Hematopoietic multipotent progenitor cell treated with erythropoietin and hydrocortisone succinate and interleukin-3 and kit ligand, for 4 days (in vitro differentiated cells): ENCODE data around the gene ANKRD60.

Source experiments
- DNase-seq: peaks from one replicate; pipeline ENCODE4 v3.0.0-alpha.2; 2015

ANKRD60 gene

DNA sequence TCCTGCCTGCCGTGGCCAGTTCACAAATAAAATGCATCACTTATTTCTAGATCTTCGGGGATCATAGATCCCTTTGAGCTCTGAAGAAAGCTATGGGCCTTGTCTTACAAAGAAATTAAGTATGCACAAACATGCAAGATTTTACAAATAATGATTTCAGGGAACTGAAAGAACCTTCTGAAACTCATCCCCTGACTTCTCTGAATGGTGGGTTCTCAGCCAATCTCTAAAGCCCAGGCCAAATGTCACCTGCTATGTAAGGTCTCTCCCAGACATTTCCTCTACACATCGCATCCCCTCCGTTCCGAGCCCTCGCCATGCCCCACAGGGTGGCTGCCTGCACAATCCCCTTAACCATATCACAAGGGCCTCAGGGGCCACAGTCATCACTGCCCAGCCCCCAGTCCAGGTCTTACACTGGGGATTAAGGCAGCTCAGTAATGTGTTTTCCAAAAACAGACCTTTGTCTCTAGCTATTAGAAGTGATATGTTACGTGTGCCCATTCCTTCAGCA lies 16.1 kb upstream of the ANKRD60 start:
- DNase-seq, result no peak

DNA sequence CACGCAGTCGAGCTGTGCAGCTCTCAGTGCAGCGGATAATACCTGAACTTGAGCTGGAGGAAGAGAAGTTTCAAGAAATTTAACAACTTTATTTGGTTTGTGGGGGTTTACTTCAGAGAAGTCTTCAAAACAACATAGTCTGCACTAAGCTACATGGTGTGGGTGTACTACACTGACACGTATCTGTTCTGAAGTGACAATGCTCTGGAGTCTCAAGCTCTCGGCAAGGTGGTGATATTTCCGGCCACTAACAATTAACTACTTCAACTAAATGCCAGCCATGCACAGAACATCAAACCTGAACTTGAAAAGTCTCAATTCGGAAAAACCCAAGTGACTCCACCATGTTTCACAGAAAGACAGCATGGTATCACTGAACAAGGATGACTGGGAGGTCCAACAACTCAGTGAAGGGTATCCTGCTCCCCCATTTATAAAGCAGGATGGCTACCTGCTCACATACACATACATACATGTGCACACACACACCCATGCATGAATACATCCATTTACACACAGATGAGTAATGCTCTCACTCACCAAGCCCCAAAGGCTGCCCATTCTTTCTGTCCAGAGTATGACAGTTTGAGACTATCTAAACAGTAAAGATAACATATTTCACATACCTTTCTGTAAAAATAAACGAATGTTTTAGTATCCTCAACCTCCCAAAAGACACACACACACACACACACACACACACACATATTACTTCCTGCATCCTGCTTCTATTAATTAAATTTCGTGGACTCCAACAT lies 15.4 kb upstream of the ANKRD60 start:
- DNase-seq, result no peak

DNA sequence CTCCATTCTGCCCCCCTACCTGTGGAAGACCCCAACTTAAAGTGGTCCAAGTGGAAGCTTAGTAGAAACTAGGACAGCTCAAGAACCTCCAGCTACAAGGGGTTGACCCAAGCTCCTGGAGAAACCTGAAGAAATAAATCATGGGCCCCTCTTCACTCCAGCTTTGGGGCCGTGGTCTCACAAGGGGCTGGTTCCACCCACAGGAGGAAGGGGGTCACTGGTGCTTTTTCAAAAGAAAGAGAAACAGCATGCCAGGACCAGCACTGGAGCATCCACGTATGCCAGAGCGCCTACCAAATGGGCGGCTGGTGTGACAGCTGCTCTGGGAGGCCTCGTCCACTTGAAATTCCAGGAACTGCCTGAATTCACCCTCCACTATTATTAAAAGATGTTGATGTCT lies 14.4 kb upstream of the ANKRD60 start:
- no peak for DNase-seq

DNA sequence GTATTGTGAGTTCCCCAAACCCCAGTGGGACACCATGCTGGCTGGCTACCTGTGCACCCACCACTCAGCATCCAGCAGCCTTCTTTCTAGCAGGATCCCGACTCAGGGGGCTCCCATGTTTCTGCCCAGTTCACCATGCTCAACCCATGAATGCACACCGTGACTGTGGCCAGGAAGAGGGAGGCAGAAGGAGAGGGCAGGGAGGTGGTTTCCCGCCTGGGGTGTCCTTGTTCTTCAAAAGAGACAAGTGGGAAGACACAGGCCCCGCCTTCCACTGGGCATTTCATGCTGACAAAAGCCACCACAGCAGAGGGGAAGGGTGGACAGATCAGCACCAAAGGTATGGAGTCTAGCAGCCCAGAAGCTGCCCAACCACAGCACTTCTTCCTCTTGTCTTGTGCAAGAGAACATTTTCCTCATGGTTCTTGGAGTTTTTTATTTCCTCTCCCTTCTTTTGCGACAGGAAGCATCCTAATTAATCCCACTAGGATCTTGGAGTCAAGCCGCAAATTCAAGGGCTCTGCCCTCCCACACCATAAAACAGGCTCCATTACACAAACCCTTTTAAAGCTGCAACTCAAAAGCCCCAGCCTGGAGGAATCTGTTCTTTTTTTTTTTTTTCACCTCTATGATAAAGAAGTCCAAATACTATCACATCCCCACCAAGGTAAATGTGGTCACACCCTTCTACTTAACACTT lies 13.5 kb upstream of the ANKRD60 start:
- DNase-seq, result no peak

DNA sequence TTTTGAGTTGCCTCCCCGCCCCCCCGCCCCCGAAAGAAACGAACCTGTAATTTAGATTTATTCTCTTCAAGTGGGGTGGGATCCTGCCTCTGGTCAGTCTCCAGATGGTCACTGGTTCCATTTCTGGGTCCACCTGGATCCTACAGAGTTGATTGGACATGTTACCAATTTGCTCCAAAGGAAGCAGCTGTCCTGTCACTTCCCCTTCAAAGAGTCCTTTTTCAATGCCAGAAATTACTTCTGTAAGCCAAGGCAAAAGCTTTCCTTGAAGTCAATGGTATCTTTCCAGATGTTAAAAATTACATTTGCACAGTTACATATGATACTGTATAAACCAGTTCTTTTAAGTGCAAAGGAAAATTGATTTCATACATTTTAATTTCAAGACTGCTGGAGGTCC lies 12.0 kb upstream of the ANKRD60 start:
- no peak for DNase-seq

DNA sequence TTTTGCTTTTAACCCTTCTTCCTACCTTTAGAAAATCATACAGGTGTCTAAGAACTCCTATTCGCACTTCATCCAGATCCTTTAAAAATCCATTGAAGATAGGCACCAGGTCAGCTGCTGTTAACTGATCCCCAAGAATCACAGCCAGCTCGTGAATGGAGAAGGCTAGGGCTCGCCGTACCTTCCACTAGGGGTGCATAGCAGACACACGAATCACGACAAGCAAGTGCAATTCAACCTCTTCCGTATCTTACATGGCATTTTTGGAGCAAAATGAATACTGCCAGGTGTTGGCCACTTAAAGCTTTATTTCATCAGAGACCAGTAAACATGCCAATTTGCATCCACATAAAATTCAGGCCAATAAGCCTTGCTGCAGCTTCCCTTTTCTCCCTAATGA lies 10.8 kb upstream of the ANKRD60 start:
- no peak for DNase-seq

DNA sequence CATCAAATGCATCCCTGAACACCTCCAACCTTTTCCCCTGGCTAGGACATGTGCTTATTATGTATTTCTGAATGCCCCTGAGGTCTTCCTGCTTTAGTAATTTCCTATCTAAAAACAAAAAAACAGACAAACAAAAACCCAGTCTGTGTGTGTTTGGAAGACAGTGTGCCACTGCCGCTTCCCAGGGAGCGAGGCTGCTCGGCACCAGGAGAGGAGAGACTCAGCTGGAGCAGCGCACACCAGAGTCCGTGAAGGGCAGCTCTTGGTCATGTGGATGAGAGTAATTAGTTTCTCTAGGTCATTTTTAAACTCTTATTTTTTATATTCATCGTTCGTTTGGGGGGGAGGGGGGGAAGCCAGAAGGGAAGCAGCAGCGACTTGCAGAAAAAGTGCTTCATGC lies 10.0 kb upstream of the ANKRD60 start:
- DNase-seq, result no peak

DNA sequence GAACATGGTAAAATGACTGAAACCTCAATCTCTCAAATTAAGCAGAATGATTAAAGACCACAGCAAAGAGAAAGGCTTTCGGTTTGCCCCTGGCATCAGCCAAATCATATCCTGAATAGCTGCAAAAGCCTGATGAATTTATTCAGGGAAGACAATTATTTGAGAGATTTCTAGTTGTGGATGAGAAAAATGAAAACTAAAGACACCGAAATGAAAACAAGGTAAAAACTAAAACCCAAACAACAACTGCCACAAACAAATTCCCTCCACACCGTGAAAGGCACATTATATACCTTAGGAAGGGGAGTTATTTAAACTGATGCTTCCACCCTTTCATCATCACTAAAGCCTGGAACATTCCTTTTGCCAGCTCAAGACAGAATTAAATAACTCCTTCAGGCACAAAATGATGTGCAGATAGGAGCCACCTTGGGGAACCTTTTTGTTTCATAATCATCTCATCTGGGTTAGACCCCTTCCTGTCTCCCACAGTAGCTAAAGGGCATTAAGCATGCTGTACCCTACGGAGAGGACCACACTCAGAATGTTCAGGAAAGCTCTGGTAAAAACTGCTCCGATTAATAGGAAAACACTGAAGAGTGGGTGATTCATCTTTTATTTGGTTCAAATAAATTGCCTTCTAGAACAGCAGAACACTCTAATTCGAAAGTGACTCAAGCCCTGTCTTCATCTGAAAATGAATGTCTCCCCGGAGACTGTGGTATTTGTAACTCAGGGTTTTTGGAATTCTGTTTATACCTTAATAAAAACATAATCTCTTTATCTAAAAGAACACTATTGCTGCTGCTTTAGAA lies 9.1 kb upstream of the ANKRD60 start:
- no peak for DNase-seq

DNA sequence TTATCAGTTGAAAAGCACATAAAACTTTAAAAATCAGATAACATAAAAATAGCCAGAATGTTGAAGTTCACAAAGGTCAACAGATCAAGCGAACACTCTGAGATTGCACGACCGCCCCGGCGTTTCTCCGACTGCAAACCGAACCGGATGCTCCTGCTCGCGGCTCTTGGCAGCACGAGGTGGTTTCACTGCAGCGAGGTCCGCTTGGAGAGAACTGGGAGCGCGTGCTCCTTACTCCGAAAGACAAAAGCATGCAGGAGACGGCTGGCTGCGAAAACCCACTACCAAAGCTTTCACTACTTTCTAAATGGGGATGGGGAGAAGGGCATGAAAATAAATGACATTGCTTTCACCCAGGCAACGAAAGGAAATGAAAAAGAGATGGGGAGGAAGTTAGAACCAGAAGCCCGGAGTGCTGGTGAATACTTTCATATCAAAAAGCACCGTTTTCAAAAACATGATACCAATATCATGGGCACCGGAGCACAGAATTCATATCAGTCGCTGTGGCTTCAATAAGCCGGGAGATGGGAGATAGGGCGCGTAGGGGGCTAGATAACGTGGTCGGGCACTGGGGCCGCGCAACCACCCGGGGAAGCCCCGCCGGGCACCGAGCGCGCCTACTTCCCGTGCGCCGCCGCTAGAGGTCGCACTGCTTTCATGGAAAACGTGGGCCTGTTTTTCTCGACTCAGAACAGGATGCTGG lies 8.3 kb upstream of the ANKRD60 start:
- DNase-seq, result peak; percentile 81

DNA sequence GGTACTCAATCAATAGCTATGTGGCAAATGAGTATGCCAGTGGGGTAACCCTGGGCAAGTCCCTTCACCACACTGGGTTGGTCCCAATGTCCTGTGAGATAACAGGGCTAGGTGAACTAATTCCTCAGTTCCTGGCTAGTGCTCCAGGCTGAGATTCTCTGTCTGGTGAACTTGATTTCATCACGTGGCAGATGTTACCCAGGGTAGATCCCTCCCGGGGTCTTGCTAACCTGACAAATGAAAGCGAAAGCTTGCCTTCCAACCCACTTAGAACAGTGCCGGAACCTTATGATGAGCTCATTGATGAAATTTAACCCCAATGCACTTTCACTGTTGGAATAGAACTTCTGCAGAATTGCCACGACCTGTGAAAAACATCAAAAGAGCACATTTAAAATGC lies 6.6 kb upstream of the ANKRD60 start:
- DNase-seq, result no peak

DNA sequence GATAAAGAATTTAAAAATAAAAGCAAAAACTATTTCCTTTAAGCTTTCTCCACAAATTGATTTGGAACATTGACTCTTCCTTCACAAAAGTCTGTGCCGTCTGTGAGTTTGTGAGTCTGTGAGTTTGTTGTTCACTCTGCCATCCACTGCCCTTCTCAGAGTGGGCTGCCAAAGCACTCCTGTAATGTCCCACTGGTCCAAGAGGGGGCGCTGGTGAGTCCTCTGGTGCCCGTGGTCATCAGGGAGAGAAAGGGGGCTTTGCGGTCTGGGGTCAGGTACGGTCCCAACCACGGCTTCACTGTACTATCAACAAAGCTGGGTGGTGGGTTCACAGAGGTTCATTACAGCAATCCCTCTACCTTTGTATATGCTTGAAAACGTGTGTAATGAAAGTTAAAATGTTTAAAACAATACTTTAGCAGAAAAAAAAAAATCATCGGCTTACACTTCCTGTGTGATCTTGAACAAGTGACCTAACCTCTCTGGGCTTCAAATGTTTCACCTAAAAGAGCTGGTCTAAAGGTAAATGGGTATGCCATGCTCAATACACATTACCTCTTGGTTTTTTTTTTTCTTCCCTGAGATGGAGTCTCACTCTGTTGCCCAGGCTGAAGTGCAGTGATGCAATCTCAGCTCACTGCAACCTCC lies 5.6 kb upstream of the ANKRD60 start:
- peak; percentile 38 for DNase-seq

DNA sequence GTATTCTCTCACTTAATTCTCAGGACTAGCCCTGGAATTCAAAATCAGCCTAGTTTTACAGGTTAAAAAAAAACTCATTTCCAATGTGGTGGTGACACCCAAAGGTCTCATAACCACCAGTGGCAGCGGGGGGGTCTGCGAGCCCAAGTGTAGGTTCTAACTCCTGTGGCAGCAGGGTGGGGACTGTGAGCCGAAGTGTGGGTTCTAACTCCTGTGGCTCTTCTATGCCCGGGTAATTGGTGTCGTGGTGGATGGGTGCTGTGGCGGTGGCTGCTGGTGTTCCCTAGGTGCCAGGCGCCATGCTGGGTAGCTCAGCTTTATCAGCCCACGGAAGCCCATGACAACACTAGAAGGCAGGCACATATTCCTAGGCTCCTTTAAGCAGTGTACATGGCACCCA lies 4.9 kb upstream of the ANKRD60 start:
- DNase-seq, result no peak

DNA sequence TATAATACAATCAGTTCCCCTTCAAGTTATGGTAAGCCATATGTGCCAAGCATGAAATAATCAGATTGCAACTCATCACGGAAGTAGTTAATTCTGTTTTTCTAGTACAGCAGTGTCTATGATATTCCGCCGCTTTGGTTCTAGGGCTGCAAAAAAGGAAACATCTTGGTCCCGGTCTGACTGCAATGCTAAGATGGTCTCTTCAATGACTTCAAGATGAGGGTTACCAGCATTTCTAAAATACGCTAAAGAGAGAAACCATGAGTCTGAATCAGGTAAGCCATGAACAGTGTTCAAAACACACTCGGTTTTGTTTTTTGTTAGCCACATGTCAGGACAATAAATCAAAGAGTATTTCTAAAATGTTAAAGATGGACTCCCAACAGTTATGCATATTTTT lies 3.2 kb upstream of the ANKRD60 start:
- DNase-seq, result no peak

DNA sequence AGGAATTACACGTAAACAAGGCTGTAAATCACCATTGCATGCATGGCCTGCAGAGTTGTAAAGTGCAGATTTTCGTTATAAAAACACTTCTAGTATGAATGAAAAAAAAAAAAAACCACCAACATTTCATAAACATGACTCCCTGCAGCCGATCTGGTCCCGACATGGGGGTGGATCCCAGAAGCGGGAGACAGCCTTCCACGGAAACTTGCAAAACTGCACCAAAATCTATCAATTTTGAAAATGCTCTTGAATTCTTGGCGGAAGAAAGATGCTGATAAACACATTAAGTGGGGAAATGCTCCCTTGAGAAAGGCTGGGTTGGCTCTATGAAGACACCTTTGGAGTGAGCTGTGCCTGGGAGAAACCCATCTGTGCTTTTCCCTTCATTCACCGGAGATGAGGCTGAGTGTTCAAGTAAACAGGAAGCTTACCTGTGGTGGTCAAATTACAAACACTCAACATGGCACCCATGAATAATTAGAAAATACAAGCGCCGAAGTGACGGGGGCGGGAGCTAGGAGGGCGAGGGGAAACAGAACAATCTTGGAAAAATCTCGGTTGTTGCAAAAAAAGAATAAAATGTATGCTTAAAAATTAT lies 845 bp upstream of the ANKRD60 start:
- DNase-seq, result no peak

DNA sequence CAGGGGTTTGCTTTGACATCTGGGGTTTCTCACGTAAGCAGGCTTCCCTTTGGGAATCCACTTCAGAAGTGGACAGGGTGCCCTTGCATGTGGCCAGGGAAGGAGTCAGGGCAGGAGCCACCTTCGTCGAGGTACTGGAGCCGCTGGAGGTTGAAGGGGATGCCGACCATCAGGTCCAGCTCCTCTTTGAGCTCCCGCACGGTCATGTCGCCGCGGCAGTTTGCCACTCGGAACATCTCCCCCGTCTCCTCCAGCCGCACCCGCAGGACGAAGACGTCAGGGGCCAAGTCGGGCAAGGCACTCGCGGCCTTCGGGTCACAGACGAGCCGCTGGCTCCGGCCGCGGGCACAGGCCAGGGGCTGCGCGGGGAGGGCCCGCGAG lies 360 bp downstream of the ANKRD60 start:
- DNase-seq, result no peak

DNA sequence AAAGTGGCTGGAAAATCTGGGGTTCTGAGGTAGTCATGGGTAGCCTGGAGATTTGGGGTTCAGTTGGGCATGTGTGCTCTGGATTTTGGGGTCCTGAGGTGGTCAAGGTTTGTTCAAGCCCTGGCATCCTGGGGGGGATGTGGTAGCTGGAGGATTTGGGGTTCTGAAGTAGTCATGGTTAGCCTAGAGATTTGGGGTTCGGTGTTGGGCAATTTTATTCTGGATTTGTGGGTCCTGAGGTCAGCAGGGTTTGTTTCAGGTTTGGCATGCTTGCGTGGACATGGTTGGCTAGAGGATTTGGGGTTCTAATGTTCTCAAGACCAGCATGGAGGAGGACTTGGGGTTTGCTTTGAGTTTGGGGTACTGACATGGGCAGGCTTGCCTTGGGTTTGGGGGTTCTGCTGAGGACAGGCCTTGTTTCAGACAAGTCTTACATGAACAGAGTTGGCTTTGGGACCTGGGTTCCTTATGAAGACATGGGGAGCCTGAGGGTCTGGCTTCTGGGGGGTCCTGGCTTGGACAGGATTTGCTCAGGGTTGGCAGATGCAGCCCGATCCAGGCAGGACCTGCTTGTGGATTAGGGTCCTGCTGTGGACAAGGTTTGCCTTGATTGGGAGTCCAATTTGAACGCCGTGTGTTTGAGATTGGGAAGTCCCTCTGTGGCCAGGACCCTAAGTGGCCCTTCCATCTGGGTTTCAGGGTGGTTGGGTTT lies 906 bp downstream of the ANKRD60 start:
- no peak for DNase-seq

DNA sequence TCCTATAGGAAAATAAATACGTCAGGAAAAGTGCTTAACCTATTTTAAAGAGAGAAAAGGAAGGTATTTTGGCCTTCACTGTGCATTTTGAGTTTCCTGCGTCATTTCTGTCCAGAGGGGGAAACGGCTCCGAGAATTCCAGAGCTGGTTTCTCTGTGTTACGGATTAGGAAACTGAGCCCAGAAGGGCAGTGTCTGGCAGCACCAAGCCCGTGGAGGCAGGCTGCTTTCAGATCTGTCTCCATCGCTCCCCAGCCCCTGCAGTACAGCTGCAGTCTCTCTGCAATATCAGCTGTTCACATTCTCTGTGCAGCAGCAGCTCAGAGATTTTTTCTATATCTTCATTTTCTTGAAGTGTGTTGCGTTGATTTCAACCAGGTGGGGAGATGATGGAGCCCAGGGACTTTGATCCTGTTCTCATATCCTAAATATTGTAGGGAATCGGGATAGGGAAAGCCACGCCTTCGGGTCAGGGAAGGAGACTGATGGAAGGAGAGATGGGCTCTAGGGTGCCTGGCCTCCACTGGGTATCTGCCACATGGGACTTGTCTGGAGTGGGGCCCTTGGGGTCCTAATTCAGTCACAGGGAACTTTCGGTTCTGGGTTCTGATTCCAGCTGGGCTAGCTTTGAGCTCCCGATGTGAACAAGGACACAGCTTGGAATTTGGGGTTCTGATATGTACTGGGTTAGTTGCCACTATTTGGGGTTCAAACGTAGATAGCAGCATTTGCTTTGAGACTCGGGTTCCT lies 2.8 kb downstream of the ANKRD60 start:
- DNase-seq, result no peak

DNA sequence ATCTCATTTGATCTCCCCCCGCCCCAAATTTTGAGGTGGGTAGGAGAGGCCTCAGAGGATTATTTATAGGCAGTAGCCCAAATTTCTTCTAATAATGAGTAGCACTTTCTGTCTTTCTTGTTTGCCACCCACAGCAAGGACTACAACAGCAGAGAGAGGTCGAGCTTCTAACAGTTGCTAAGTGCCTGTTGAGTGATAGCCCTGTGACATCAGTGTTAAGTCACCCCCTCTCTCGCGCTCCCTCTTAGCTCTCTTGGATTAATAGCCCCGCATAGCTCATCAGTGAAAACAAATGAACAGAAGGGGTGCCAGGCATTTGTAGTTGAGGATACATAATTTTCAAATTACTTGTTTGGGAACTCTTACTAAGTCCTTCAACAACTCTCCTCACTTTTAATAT lies 3.5 kb downstream of the ANKRD60 start:
- no peak for DNase-seq

DNA sequence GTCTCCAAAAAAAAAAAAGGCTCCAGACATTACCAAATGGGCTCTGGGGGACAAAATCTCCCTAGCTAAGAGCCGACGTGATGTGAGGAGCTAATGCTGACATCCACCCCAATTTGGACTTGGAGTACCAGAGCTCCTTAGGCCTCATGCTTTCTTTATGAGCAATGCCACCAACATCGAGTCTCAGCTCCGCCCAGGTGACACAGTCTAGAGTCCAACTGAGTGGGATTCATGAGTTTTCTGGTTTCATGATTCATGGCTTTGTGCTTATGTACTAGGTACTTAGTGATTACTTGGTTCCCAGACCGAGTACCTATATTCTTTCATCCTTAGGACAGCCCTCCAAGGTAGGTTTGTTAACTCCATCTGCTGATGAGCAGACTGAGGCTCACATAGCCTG lies 4.4 kb downstream of the ANKRD60 start:
- DNase-seq, result no peak

DNA sequence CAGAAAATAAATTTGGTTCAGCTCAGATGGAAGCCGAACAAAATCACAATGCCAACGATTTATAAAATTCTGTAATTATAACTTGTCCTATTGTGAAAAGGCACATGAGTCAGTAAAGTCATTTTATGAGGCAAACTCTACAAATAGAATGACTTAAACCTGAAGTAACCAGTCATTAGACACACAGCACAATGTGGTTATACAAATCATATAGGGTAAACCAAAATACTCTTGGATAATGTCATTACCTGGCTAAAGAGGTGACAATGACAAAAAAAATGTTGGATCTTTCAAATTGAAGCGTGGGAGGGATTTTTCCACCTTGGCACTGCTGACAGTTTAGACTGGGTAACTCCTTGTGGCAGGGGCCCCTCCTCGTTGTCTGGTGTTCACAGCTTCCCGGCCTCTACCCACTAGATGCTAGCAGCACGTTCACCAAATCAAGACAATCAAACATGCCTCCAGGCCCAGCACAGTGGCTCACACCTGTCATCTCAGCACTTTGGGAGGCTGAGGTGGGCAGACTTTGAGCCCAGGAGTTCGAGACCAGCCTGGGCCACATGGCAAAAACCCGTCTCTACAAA lies 5.0 kb downstream of the ANKRD60 start:
- DNase-seq, result no peak
